H1 (cell line): ENCODE results near the gene REM2. TPM values are rescaled to one million over a fixed set of nuclear protein-coding genes. Genes with fewer than 3 reads are reported as not detected.

ENCODE experiments used
- CTCF ChIA-PET: fragments of 300-600 bp; sonication (Branson Sonifier 250); formaldehyde crosslinking; loops from one replicate; lab custom pipeline; 2021; ENCODE audit not compliant: partially characterized antibody; lab: Charles Lee
- POLR2A ChIA-PET: fragments of 300-600 bp; sonication (Branson Sonifier 250); formaldehyde crosslinking; loops from one replicate; lab custom pipeline; 2021; ENCODE audit warnings: inconsistent platforms; ENCODE audit not compliant: partially characterized antibody; lab: Charles Lee
- DNase-seq, 2 experiments: peaks; one replicate each; pipeline versions ENCODE4 v3.0.0 to v3.0.0-alpha.2; 2010 to 2022; ENCODE audit warnings: low spot score in 2 of 2, low read depth in 1 of 2, mixed read lengths in 1 of 2
- FAIRE-seq: peaks from 2 replicates; lab custom pipeline; 2011; peaks lifted over from hg19 to GRCh38; lab: Jason Lieb, UNC
- H2AFZ ChIP-seq: 2 replicates; pipeline ENCODE4 v1.8.1; 2012; ENCODE audit warnings: low read length, inconsistent platforms
- H2AK5ac ChIP-seq: 2 replicates; pipeline ENCODE4 v1.6.1; 2013; ENCODE audit warnings: low read depth, low read length
- H2BK120ac ChIP-seq: replicated peaks from 2 replicates; pipeline ENCODE3; 2013; ENCODE audit warnings: low read depth, low read length, inconsistent platforms
- H2BK12ac ChIP-seq: 2 replicates; pipeline ENCODE4 v1.6.1; 2013; ENCODE audit warnings: low read depth, low read length
- H2BK15ac ChIP-seq: 2 replicates; pipeline ENCODE4 v1.6.1; 2013; ENCODE audit warnings: low read length
- H2BK20ac ChIP-seq: 2 replicates; pipeline ENCODE4 v1.6.1; 2013; ENCODE audit warnings: low read length
- H2BK5ac ChIP-seq: 2 replicates; pipeline ENCODE4 v1.6.1; 2013; ENCODE audit warnings: low read depth, low read length
- H3K14ac ChIP-seq: 2 replicates; pipeline ENCODE4 v1.6.1; 2013; ENCODE audit warnings: inconsistent platforms; ENCODE audit not compliant: insufficient read length
- H3K18ac ChIP-seq: 2 replicates; pipeline ENCODE4 v1.6.1; 2013; ENCODE audit warnings: low read length; ENCODE audit errors: extremely low read depth
- H3K23ac ChIP-seq: 2 replicates; pipeline ENCODE4 v1.6.1; 2013; ENCODE audit warnings: inconsistent platforms; ENCODE audit not compliant: insufficient read length
- H3K23me2 ChIP-seq: 2 replicates; pipeline ENCODE4 v1.6.1; 2013; ENCODE audit warnings: low read depth, low read length
- H3K27ac ChIP-seq: 2 replicates; pipeline ENCODE4 v1.6.1; 2011; ENCODE audit warnings: low read depth, low read length, inconsistent platforms
- H3K27me3 ChIP-seq, 4 experiments: replicated peaks in 1 of 4; 1 replicate in 1 of 4; 2 replicates in 3 of 4; pipeline versions ENCODE4 v1.6.1 to v1.8.1; 2011 to 2013; ENCODE audit warnings: low read length in 3 of 4, mild to moderate bottlenecking in 3 of 4, inconsistent platforms in 2 of 4, mixed read lengths in 2 of 4, moderate library complexity in 1 of 4; ENCODE audit not compliant: control insufficient read depth in 3 of 4, insufficient read depth in 3 of 4; ENCODE audit errors: extremely low read depth in 1 of 4
- H3K36me3 ChIP-seq, 4 experiments: 2 replicates each; pipeline versions ENCODE4 v1.6.1 to v1.8.1; 2011 to 2013; ENCODE audit warnings: mild to moderate bottlenecking in 4 of 4, low read length in 3 of 4, moderate library complexity in 2 of 4, control low read depth in 1 of 4, inconsistent platforms in 1 of 4; ENCODE audit not compliant: insufficient read depth in 4 of 4, control insufficient read depth in 2 of 4
- H3K4ac ChIP-seq: replicated peaks from 2 replicates; pipeline ENCODE3; 2013; ENCODE audit warnings: low read length, low read depth, mixed read lengths, inconsistent platforms; ENCODE audit not compliant: insufficient read length
- H3K4me1 ChIP-seq, 4 experiments: replicated peaks in 1 of 4; 1 replicate in 1 of 4; 2 replicates in 3 of 4; pipeline versions ENCODE4 v1.6.1 to v1.8.1; 2011 to 2013; ENCODE audit warnings: low read length in 3 of 4, inconsistent platforms in 2 of 4, mixed read lengths in 1 of 4; ENCODE audit not compliant: insufficient read depth in 4 of 4, control insufficient read depth in 3 of 4
- H3K4me2 ChIP-seq, 2 experiments: 2 replicates each; pipeline versions ENCODE4 v1.6.1 to v1.8.1; 2011 to 2013; ENCODE audit warnings: low read depth in 2 of 2, low read length in 2 of 2, control low read depth in 1 of 2, inconsistent platforms in 1 of 2, mild to moderate bottlenecking in 1 of 2; ENCODE audit not compliant: insufficient read depth in 1 of 2
- H3K4me3 ChIP-seq, 4 experiments: fragments of 200-600, 300-600 bp in 1 of 4; sonication (generic), shearing (Covaris generic), sonication (Bioruptor Twin) in 1 of 4; 2 replicates each; pipeline versions ENCODE4 v1.5.1 to v1.8.1; 2011 to 2016; ENCODE audit warnings: low read length in 4 of 4, low read depth in 3 of 4, control low read depth in 2 of 4, inconsistent platforms in 2 of 4, mild to moderate bottlenecking in 2 of 4, mixed read lengths in 1 of 4, moderate library complexity in 1 of 4; ENCODE audit not compliant: insufficient read depth in 2 of 4; ENCODE audit errors: extremely low read depth in 1 of 4
- H3K56ac ChIP-seq: replicated peaks from 2 replicates; pipeline ENCODE3; 2013; ENCODE audit warnings: low read depth, mild to moderate bottlenecking, mixed read lengths, low read length, inconsistent platforms; ENCODE audit not compliant: insufficient read length
- H3K79me1 ChIP-seq: 2 replicates; pipeline ENCODE4 v1.6.1; 2013; ENCODE audit warnings: low read depth, low read length, control low read depth
- H3K79me2 ChIP-seq, 2 experiments: 2 replicates each; pipeline versions ENCODE4 v1.6.1 to v1.8.1; 2012 to 2013; ENCODE audit warnings: low read length in 2 of 2, mild to moderate bottlenecking in 2 of 2, inconsistent platforms in 1 of 2; ENCODE audit not compliant: insufficient read depth in 2 of 2, control insufficient read depth in 1 of 2
- H3K9ac ChIP-seq, 4 experiments: replicated peaks in 1 of 4; 1 replicate in 1 of 4; 2 replicates in 3 of 4; pipeline versions ENCODE4 v1.6.1 to v1.8.1; 2011 to 2013; ENCODE audit warnings: low read depth in 3 of 4, low read length in 3 of 4, control low read depth in 2 of 4, mild to moderate bottlenecking in 2 of 4, moderate library complexity in 2 of 4, inconsistent platforms in 1 of 4; ENCODE audit errors: extremely low read depth in 1 of 4
- H3K9me3 ChIP-seq, 2 experiments: 2 replicates each; pipeline versions ENCODE4 v1.6.1 to v1.8.1; 2012 to 2013; ENCODE audit warnings: mild to moderate bottlenecking in 2 of 2, moderate library complexity in 2 of 2, control low read depth in 1 of 2, inconsistent platforms in 1 of 2, low read depth in 1 of 2, low read length in 1 of 2, mixed read lengths in 1 of 2; ENCODE audit not compliant: insufficient read depth in 2 of 2
- H4K20me1 ChIP-seq, 2 experiments: replicated peaks in 1 of 2; 2 replicates each; pipeline versions ENCODE3 to v1.8.1; 2011 to 2013; ENCODE audit warnings: inconsistent platforms in 2 of 2, low read length in 2 of 2, mild to moderate bottlenecking in 1 of 2; ENCODE audit not compliant: insufficient read depth in 2 of 2, control insufficient read depth in 1 of 2
- H4K5ac ChIP-seq: 2 replicates; pipeline ENCODE4 v1.6.1; 2013; ENCODE audit warnings: low read length, low read depth, mixed read lengths, inconsistent platforms; ENCODE audit not compliant: insufficient read length
- H4K8ac ChIP-seq: 2 replicates; pipeline ENCODE4 v1.8.0; 2013; ENCODE audit warnings: mild to moderate bottlenecking, moderate library complexity, low read length, inconsistent platforms; ENCODE audit not compliant: insufficient read depth; ENCODE audit errors: extremely low read depth
- H4K91ac ChIP-seq: replicated peaks from 2 replicates; pipeline ENCODE3; 2013; ENCODE audit warnings: low read length, mixed read lengths, inconsistent platforms; ENCODE audit not compliant: insufficient read length
- HDAC2 ChIP-seq, 2 experiments: fragments of 300-600 bp in 1 of 2; sonication (generic) in 1 of 2; IDR thresholded peaks; 2 replicates each; pipeline ENCODE4 v1.6.1; 2011 to 2012; ENCODE audit warnings: low read depth in 2 of 2, low read length in 2 of 2, mild to moderate bottlenecking in 2 of 2, moderate library complexity in 2 of 2, borderline replicate concordance in 1 of 2, inconsistent platforms in 1 of 2
- POLR2AphosphoS5 ChIP-seq: IDR thresholded peaks from 2 replicates; pipeline ENCODE4 v1.6.1; 2011; ENCODE audit warnings: low read depth, low read length
- POU5F1 ChIP-seq: IDR thresholded peaks from 2 replicates; pipeline ENCODE4 v1.6.1; 2011; ENCODE audit warnings: low read depth, mild to moderate bottlenecking, low read length, moderate library complexity
- SP2 ChIP-seq: IDR thresholded peaks from 2 replicates; pipeline ENCODE4 v1.6.1; 2012; ENCODE audit warnings: mild to moderate bottlenecking, low read length, inconsistent platforms
- WGBS, 2 experiments: shearing (Covaris generic) in 1 of 2; methylation state at CpG; one replicate each; pipeline versions ENCODE4 v1.1.6 to v1.1.7; 2013 to 2015; ENCODE audit warnings: low lambda C conversion rate in 2 of 2, mixed read lengths in 2 of 2, inconsistent platforms in 1 of 2, low coverage in 1 of 2, missing lambda C conversion rate in 1 of 2; ENCODE audit not compliant: insufficient replicate concordance in 2 of 2, insufficient coverage in 1 of 2, insufficient read length in 1 of 2; ENCODE audit errors: extremely low coverage in 1 of 2, missing lambda C conversion rate in 1 of 2; 5-methylcytosine and 5-hydroxymethylcytosine counted together
- polyA plus RNA-seq, 7 experiments: library from polyadenylated mRNA; depleted of rRNA in 3 of 7; stranded (reverse) in 5 of 7; unstranded in 2 of 7; fragments of >200 nt in 5 of 7; fragments of 200-250 nt in 2 of 7; gene quantifications; 1 replicate in 5 of 7; 2 replicates in 1 of 7; 4 replicates in 1 of 7; pipeline versions ENCODE4 v1.2.1 to v1.2.3, GENCODE V29; 2011 to 2013; ENCODE audit warnings: missing spikeins in 2 of 7, mixed read lengths in 2 of 7
- total RNA-seq: library from RNA; stranded (reverse); fragmentation: NEBNext Ultra II Directional; extraction: Animal tissue kit (Norgen Biotek cat#: 25700); gene quantifications from 2 replicates; pipeline ENCODE4 v1.2.1, GENCODE V29; 2021

The REM2 gene
- total and polyA plus RNA-seq, 2 of the 8 experiments (the other 6 are each of a cell fraction or from before 2014, with no cell fraction given): 1.00 to 1.1 TPM

- ChIA-PET CTCF (interaction anchor here (0.7 to 5.0 kb wide), 8 partner anchors 15 to 457 kb away, joined by 3 to 40 read pairs (median 4); no protein-coding TSS in a partner anchor), POLR2A (interaction anchor here (1.0 to 2.4 kb wide), 5 partner anchors 8 to 95 kb away, joined by 3 to 7 read pairs (median 4); no protein-coding TSS in a partner anchor)
- H2AK5ac ChIP-seq: no peak overlapping the region
- H3K4me1 ChIP-seq: peaks cover 0 to 7% (median 3%) of the 10 kb centered on the region in 4 experiments; a peak in 5 of 7 replicates
- no peak overlapping the region for H3K9ac ChIP-seq
- H3K4ac ChIP-seq: no peak overlapping the region
- H3K4me3 ChIP-seq: no peak overlapping the region
- no peak overlapping the region for H2BK12ac ChIP-seq
- TF ChIP-seq POU5F1: no peak
- TF ChIP-seq HDAC2 (IDR thresholded peaks at IDR 0.05; ENCODE audit: borderline replicate concordance in 1 of 2, low read depth in 2 of 2, low read length in 2 of 2): no peak
- TF ChIP-seq SP2: no peak
- peak; percentile 33; the same call in 1 of the 2 replicates for TF ChIP-seq POLR2AphosphoS5
- H2BK20ac ChIP-seq: no peak overlapping the region
- FAIRE-seq: no peak
- H3K56ac ChIP-seq: no peak overlapping the region
- peaks cover 2 to 29% of the 10 kb centered on the region in 2 experiments; a peak in 2 of 4 replicates for H3K79me2 ChIP-seq
- no peak overlapping the region for H3K14ac ChIP-seq
- no peak overlapping the region for H3K27ac ChIP-seq
- H3K9me3 ChIP-seq: no peaks in the 10 kb centered on the region
- H3K79me1 ChIP-seq: no peaks in the 10 kb centered on the region
- no peak overlapping the region for H3K18ac ChIP-seq
- no peak overlapping the region for H2BK5ac ChIP-seq
- H2BK15ac ChIP-seq: no peak overlapping the region
- no peak overlapping the region for H4K91ac ChIP-seq
- peaks cover 0 to 1% of the 10 kb centered on the region in 2 experiments for H4K20me1 ChIP-seq
- no peak overlapping the region for H2BK120ac ChIP-seq
- no peak overlapping the region for H3K4me2 ChIP-seq
- DNase-seq: no peak
- no peak overlapping the region for H3K23ac ChIP-seq
- no peak overlapping the region for H4K8ac ChIP-seq
- 94% methylated on average over 8 of the region's 8 CpGs; no CpG with 5 or more reads in 1 of the 2 experiments for WGBS, 2 experiments
- H4K5ac ChIP-seq: no peak overlapping the region
- no peaks in the 10 kb centered on the region; a peak in 1 of 7 replicates for H3K27me3 ChIP-seq
- H3K23me2 ChIP-seq: peaks cover 4% of the 10 kb centered on the region; the same call in 1 of the 2 replicates
- no peak overlapping the region for H2AFZ ChIP-seq
- peaks cover 2 to 18% (median 6%) of the 10 kb centered on the region in 4 experiments; a peak in 6 of 8 replicates for H3K36me3 ChIP-seq
These were observed 33.0 kb downstream of the REM2 start for GRCh38 chr14:22915886-22916521.
